Measurements from ENCODE around the gene LILRB4. TPM values are rescaled to one million over a fixed set of nuclear protein-coding genes. Genes with fewer than 3 reads are reported as not detected.

Gene LILRB4
- total and polyA plus RNA-seq, 2 of the 4 experiments (the other 2 are of a cell fraction): not detected

DNA sequence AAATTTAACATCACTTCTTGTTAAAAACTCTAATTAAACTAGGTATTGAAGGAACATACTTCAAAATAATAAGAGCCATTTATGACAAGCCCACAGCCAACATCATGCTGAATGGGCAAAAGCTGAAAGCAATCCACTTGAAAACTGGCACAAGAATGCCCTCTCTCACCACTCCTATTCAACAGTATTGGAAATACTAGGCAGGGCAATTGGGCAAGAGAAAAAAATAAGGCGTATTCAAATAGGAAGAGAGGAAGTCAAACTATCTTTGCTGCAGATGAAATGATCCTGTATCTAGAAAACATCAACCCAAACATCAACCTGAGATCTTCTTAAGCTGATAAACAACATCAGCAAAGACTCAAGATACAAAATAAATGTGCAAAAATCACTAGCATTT is 48.1 kb upstream of the LILRB4 start:
- Histone ChIP-seq H3K9ac (ENCODE audit: low read depth, low read length) (no peak overlapping the region), H3K79me1 (ENCODE audit: low read depth in 1 of 2, low read length in 2 of 2) (no peaks in the 10 kb centered on the region), H2BK120ac (ENCODE audit: low read depth, low read length) (no peak overlapping the region), H3K14ac (replicated peaks; ENCODE audit: low read depth, low read length) (no peak overlapping the region), H3K27me3 (ENCODE audit: control insufficient read depth, insufficient read depth, low read length) (no peaks in the 10 kb centered on the region), H3K27ac (ENCODE audit: insufficient read depth, low read length) (no peak overlapping the region), H3K9me1 (ENCODE audit: insufficient read depth, low read length) (no peaks in the 10 kb centered on the region), H2AK5ac (ENCODE audit: low read depth, low read length) (no peak overlapping the region), H3K56ac (ENCODE audit: extremely low read depth, insufficient read depth, low read length) (no peak overlapping the region), H2BK20ac (ENCODE audit: low read depth, low read length) (no peak overlapping the region), H2AFZ (replicated peaks; ENCODE audit: low read length, poor library complexity) (no peak overlapping the region), H3K18ac (ENCODE audit: low read depth, low read length) (no peak overlapping the region), H4K5ac (ENCODE audit: low read depth, low read length) (no peak overlapping the region), H4K91ac (ENCODE audit: insufficient read depth, low read depth, low read length) (no peak overlapping the region), H2BK15ac (ENCODE audit: low read depth, low read length) (no peak overlapping the region), H3K4ac (ENCODE audit: low read depth, low read length) (no peak overlapping the region), H3K4me1 (ENCODE audit: control insufficient read depth, insufficient read depth, low read length) (no peaks in the 10 kb centered on the region), H3K23ac (ENCODE audit: low read depth, low read length) (no peak overlapping the region), H2BK5ac (ENCODE audit: low read depth, low read length, poor library complexity, severe bottlenecking) (no peak overlapping the region), H3K4me3 (ENCODE audit: insufficient read depth, low read depth, low read length) (no peak overlapping the region), H4K8ac (ENCODE audit: low read depth in 2 of 2, low read length in 2 of 2) (no peak overlapping the region), H3K4me2 (ENCODE audit: low read depth, low read length) (no peak overlapping the region), H3K36me3 (ENCODE audit: control insufficient read depth, insufficient read depth, low read length) (no peaks in the 10 kb centered on the region), H4K20me1 (ENCODE audit: insufficient read depth, low read length) (no peaks in the 10 kb centered on the region), H3K9me3 (ENCODE audit: control insufficient read depth, insufficient read depth, low read length) (peaks cover 7% of the 10 kb centered on the region), H2AK9ac (replicated peaks; ENCODE audit: low read depth, low read length, poor library complexity) (no peak overlapping the region)
- in situ Hi-C loops (cut with MboI; ENCODE audit: low sequenced_read_pairs) (no loop called here), intact Hi-C loops (cut with micrococcal nuclease) (no loop called here), dilution Hi-C loops (cut with HindIII; ENCODE audit: low sequenced_read_pairs, unreplicated experiment) (no loop called here)
- WGBS, 2 experiments (ENCODE audit: extremely low coverage in 2 of 2, insufficient read length in 1 of 2): no CpG with 5 or more reads among the region's 1 CpG
- ChIA-PET POLR2A (ENCODE audit: unreplicated experiment) (no interaction called here), CTCF (no interaction called here)
- ATAC-seq (ENCODE audit: low read depth) (no peak), DNase-seq (no peak)
- TF ChIP-seq MAZ (IDR thresholded peaks at IDR 0.05; ENCODE audit: borderline replicate concordance, low read depth, low read length): no peak
- no peak for TF ChIP-seq RAD21 (IDR thresholded peaks at IDR 0.05; ENCODE audit: low read length)
- TF ChIP-seq, protein P1, sequence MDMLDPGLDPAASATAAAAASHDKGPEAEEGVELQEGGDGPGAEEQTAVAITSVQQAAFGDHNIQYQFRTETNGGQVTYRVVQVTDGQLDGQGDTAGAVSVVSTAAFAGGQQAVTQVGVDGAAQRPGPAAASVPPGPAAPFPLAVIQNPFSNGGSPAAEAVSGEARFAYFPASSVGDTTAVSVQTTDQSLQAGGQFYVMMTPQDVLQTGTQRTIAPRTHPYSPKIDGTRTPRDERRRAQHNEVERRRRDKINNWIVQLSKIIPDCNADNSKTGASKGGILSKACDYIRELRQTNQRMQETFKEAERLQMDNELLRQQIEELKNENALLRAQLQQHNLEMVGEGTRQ (IDR thresholded peaks at IDR 0.05; ENCODE audit: low read depth, low read length): no peak
- TF ChIP-seq MXI1 (IDR thresholded peaks at IDR 0.05; ENCODE audit: borderline replicate concordance, low read depth, low read length): no peak
- no peak for TF ChIP-seq RFX5 (IDR thresholded peaks at IDR 0.05; ENCODE audit: low read depth, low read length)
- TF ChIP-seq SMC3 (IDR thresholded peaks at IDR 0.05; ENCODE audit: low read depth, low read length): no peak
- no peak for TF ChIP-seq CHD1 (IDR thresholded peaks at IDR 0.05; ENCODE audit: low read depth, low read length)
- TF ChIP-seq CEBPB (IDR thresholded peaks at IDR 0.05; ENCODE audit: low read depth, low read length): no peak
- no peak for TF ChIP-seq CTCF (conservative IDR thresholded peaks at IDR 0.05; ENCODE audit: low read depth, low read length)
- no peak for TF ChIP-seq ELK1 (IDR thresholded peaks at IDR 0.05; ENCODE audit: borderline replicate concordance, low read depth, low read length)
- no peak for TF ChIP-seq MAFK (IDR thresholded peaks at IDR 0.05; ENCODE audit: low read depth, low read length)
- TF ChIP-seq RCOR1 (IDR thresholded peaks at IDR 0.05; ENCODE audit: insufficient replicate concordance, low read length): no peak
- no peak for TF ChIP-seq POLR2A (IDR thresholded peaks at IDR 0.05; ENCODE audit: low read depth, low read length)
- TF ChIP-seq BHLHE40 (IDR thresholded peaks at IDR 0.05; ENCODE audit: low read depth, low read length): no peak
- no peak for TF ChIP-seq NFE2L2 (IDR thresholded peaks at IDR 0.05; ENCODE audit: low read depth, low read length)
- no TSS peak for BruUV-seq (replicated peaks)

Measured in IMR-90 (cell line).